MM.1S (cell line): ENCODE data around the gene CNTD1.

Source experiments
- CTCF ChIP-seq: fragments of 300-600 bp; sonication (generic); IDR thresholded peaks from 2 replicates; pipeline ENCODE4 v1.5.1; 2016; ENCODE audit warnings: antibody characterized with exemption, low read length, mixed read lengths
- EZH2 ChIP-seq: fragments of 300-600 bp; sonication (generic); optimal IDR thresholded peaks from 2 replicates; pipeline ENCODE3; 2017; ENCODE audit warnings: low read depth, mild to moderate bottlenecking, antibody characterized with exemption, low read length, mixed read lengths
- EZH2phosphoT487 ChIP-seq: fragments of 300-600 bp; sonication (generic); IDR thresholded peaks from 2 replicates; pipeline ENCODE4 v1.6.1; 2018; ENCODE audit warnings: antibody characterized with exemption, low read length

GRCh38 chr17:42751628-42752027, 47.0 kb upstream of the CNTD1 start:
- no peak for TF ChIP-seq CTCF
- no peak for TF ChIP-seq EZH2
- TF ChIP-seq EZH2phosphoT487: no peak
